ENCODE data around the gene NLRP10.

DNA sequence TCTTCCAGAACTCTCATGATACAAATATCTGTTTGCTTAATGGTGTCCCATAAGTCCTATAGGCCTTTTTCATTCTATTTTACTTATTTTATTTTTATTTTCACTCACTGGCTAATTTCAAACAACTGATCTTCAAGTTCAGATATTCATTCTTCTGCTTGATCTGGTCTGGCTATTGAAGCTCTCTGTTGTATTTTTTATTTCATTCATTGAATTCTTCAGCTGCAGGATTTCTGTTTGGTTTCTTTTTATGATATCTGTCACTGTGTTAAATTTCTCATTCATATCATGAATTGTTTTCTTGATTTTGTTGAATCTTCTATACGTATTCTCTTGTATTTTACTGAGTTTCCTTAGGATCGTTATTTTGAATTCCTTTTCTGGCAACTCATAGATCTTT is 21.1 kb downstream of the NLRP10 start:
- TF ChIP-seq, protein P1, sequence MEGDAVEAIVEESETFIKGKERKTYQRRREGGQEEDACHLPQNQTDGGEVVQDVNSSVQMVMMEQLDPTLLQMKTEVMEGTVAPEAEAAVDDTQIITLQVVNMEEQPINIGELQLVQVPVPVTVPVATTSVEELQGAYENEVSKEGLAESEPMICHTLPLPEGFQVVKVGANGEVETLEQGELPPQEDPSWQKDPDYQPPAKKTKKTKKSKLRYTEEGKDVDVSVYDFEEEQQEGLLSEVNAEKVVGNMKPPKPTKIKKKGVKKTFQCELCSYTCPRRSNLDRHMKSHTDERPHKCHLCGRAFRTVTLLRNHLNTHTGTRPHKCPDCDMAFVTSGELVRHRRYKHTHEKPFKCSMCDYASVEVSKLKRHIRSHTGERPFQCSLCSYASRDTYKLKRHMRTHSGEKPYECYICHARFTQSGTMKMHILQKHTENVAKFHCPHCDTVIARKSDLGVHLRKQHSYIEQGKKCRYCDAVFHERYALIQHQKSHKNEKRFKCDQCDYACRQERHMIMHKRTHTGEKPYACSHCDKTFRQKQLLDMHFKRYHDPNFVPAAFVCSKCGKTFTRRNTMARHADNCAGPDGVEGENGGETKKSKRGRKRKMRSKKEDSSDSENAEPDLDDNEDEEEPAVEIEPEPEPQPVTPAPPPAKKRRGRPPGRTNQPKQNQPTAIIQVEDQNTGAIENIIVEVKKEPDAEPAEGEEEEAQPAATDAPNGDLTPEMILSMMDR (IDR thresholded peaks at IDR 0.05), result no peak
- no peak for TF ChIP-seq POLR2A (IDR thresholded peaks at IDR 0.05)
